Smooth muscle cell (in vitro differentiated cells): ENCODE measurements around the gene FMO2. TPM values are rescaled to one million over a fixed set of nuclear protein-coding genes. Genes with fewer than 3 reads are reported as not detected.

Experiments
- DNase-seq: peaks from one replicate; lab custom pipeline; 2025; ENCODE audit not compliant: unreplicated experiment; lab: John Stamatoyannopoulos, UW
- H2AFZ ChIP-seq: fragments of 200-600 bp; sonication (generic); 2 replicates; pipeline ENCODE4 v1.6.0; 2016; ENCODE audit warnings: antibody characterized with exemption, low read depth, mild to moderate bottlenecking
- H3F3A ChIP-seq: fragments of 200-600 bp; sonication (generic); 2 replicates; pipeline ENCODE4 v1.6.0; 2017; ENCODE audit warnings: antibody characterized with exemption, low read depth
- H3K27ac ChIP-seq: fragments of 200-600 bp; sonication (generic); 2 replicates; pipeline ENCODE4 v1.5.1; 2016; ENCODE audit warnings: low read depth, mild to moderate bottlenecking
- H3K27me3 ChIP-seq: fragments of 200-600 bp; sonication (generic); 2 replicates; pipeline ENCODE4 v1.6.1; 2016; ENCODE audit warnings: low read depth, mild to moderate bottlenecking
- H3K36me3 ChIP-seq: fragments of 200-600 bp; sonication (generic); 2 replicates; pipeline ENCODE4 v1.5.1; 2016; ENCODE audit warnings: low read depth
- H3K4me1 ChIP-seq: fragments of 200-600 bp; sonication (generic); 2 replicates; pipeline ENCODE4 v1.5.1; 2016; ENCODE audit warnings: low read depth
- H3K4me2 ChIP-seq: fragments of 200-600 bp; sonication (generic); 2 replicates; pipeline ENCODE4 v1.6.0; 2016; ENCODE audit warnings: mild to moderate bottlenecking
- H3K4me3 ChIP-seq: fragments of 200-600 bp; sonication (generic); 2 replicates; pipeline ENCODE4 v1.5.1; 2016; ENCODE audit warnings: mild to moderate bottlenecking
- H3K79me2 ChIP-seq: fragments of 200-600 bp; sonication (generic); 2 replicates; pipeline ENCODE4 v1.6.0; 2016; ENCODE audit warnings: low read depth, mild to moderate bottlenecking
- H3K9ac ChIP-seq: fragments of 200-600 bp; sonication (generic); 2 replicates; pipeline ENCODE4 v1.6.0; 2016; ENCODE audit warnings: low read depth
- H3K9me3 ChIP-seq: fragments of 200-600 bp; sonication (generic); replicated peaks from 2 replicates; pipeline ENCODE4 v1.5.1; 2016; ENCODE audit warnings: low read depth
- H4K20me1 ChIP-seq: fragments of 200-600 bp; sonication (generic); 2 replicates; pipeline ENCODE4 v1.6.0; 2016; ENCODE audit warnings: low read depth
- WGBS: methylation state at CpG from one replicate; pipeline ENCODE4 v1.1.7; 2016; ENCODE audit warnings: low lambda C conversion rate; 5-methylcytosine and 5-hydroxymethylcytosine counted together
- polyA plus RNA-seq: library from polyadenylated mRNA; unstranded; fragments of >200 nt; fragmentation: Nextera tagmentation; extraction: Ambion mirVana; gene quantifications from 2 replicates; pipeline ENCODE4 v1.2.1, GENCODE V29; 2016
- total RNA-seq: library from RNA; depleted of rRNA; stranded (reverse); fragments of >200 nt; gene quantifications from 2 replicates; pipeline ENCODE4 v1.2.3, GENCODE V29; 2014
- TF ChIP-seq, protein P1 (sequence below): fragments of 200-600 bp; sonication (generic); IDR thresholded peaks from 2 replicates; pipeline ENCODE4 v1.5.1; 2017; ENCODE audit warnings: borderline replicate concordance, mild to moderate bottlenecking, antibody characterized with exemption; ENCODE audit not compliant: insufficient read depth, poor library complexity, severe bottlenecking

FMO2 gene
- total and polyA plus RNA-seq, 2 experiments from 2014 or later = not detected

DNA sequence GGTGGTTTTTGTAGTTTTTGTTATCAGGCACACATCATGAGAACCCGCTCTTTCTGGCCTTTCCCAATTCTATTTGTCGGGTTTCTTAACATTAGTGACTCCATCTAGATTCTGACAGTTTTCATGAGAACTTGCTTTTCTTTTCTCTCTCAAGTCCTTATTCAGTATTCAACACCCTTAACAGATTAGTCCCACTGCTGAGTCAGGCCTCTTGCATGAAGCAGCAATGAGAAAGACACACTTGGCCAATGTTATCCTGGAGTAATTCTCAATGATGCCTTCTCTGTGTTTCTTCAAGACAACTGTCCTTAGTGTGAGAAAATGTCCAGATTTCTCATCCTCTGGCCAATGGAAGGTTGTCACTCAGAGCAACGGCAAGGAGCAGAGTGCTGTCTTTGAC lies 11.3 kb downstream of the FMO2 start:
- H3K27ac ChIP-seq = no peak overlapping the region
- no peak overlapping the region for H3K4me2 ChIP-seq
- 90% methylated on average over 3 of the region's 3 CpGs for WGBS
- H3K27me3 ChIP-seq = no peaks in the 10 kb centered on the region
- no peaks in the 10 kb centered on the region for H4K20me1 ChIP-seq
- no peak overlapping the region for H3K9ac ChIP-seq
- no peak overlapping the region for H2AFZ ChIP-seq
- DNase-seq = no peak
- H3K4me1 ChIP-seq = no peaks in the 10 kb centered on the region
- TF ChIP-seq, protein P1, sequence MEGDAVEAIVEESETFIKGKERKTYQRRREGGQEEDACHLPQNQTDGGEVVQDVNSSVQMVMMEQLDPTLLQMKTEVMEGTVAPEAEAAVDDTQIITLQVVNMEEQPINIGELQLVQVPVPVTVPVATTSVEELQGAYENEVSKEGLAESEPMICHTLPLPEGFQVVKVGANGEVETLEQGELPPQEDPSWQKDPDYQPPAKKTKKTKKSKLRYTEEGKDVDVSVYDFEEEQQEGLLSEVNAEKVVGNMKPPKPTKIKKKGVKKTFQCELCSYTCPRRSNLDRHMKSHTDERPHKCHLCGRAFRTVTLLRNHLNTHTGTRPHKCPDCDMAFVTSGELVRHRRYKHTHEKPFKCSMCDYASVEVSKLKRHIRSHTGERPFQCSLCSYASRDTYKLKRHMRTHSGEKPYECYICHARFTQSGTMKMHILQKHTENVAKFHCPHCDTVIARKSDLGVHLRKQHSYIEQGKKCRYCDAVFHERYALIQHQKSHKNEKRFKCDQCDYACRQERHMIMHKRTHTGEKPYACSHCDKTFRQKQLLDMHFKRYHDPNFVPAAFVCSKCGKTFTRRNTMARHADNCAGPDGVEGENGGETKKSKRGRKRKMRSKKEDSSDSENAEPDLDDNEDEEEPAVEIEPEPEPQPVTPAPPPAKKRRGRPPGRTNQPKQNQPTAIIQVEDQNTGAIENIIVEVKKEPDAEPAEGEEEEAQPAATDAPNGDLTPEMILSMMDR = no peak
- no peaks in the 10 kb centered on the region for H3F3A ChIP-seq
- no peak overlapping the region for H3K4me3 ChIP-seq
- no peaks in the 10 kb centered on the region for H3K9me3 ChIP-seq
- H3K36me3 ChIP-seq = no peaks in the 10 kb centered on the region
- no peaks in the 10 kb centered on the region for H3K79me2 ChIP-seq

GRCh38 chr1:171198081-171198480 lies 13.0 kb downstream of the FMO2 start:
- TF ChIP-seq, protein P1 = no peak
- H3K27me3 ChIP-seq = no peaks in the 10 kb centered on the region
- H3K4me3 ChIP-seq = no peak overlapping the region
- no peaks in the 10 kb centered on the region for H3K36me3 ChIP-seq
- WGBS = 94% methylated on average over 3 of the region's 3 CpGs
- H3K4me2 ChIP-seq = no peak overlapping the region
- no peak for DNase-seq
- no peak overlapping the region for H2AFZ ChIP-seq
- H3K79me2 ChIP-seq = no peaks in the 10 kb centered on the region
- no peaks in the 10 kb centered on the region for H3F3A ChIP-seq
- H3K9me3 ChIP-seq = no peaks in the 10 kb centered on the region
- H3K4me1 ChIP-seq = no peaks in the 10 kb centered on the region
- H4K20me1 ChIP-seq = no peaks in the 10 kb centered on the region
- H3K9ac ChIP-seq = no peak overlapping the region
- H3K27ac ChIP-seq = no peak overlapping the region

DNA sequence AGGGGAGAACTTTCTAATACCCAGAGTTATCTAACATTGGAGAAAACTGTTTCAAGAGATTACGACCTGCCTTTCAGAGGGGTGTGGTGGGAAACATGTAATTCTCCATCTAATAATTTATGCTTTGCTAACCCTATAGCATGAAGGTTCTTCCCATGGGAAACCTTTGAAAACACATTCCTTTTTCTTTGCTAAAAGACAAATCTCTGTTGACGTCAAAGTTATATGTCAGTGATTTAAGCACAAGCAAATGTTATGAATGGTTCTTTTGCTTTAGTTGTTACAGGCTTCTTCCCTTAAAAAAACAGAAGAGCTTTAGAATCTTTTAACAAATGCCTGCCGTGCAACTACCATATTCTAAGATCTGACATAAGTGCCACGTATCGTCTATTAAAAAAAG lies 19.2 kb downstream of the FMO2 start:
- Histone ChIP-seq H3K4me2 (no peak overlapping the region), H3K36me3 (no peaks in the 10 kb centered on the region), H3K79me2 (no peaks in the 10 kb centered on the region), H3K9ac (no peak overlapping the region), H3K27me3 (no peaks in the 10 kb centered on the region), H3K9me3 (no peaks in the 10 kb centered on the region), H3K4me1 (peaks cover 7% of the 10 kb centered on the region), H3K27ac (no peak overlapping the region), H3K4me3 (no peak overlapping the region), H4K20me1 (no peaks in the 10 kb centered on the region), H2AFZ (no peak overlapping the region), H3F3A (no peaks in the 10 kb centered on the region)
- no peak for DNase-seq
- TF ChIP-seq, protein P1 = no peak
- 94% methylated on average over 5 of the region's 5 CpGs for WGBS

- TF ChIP-seq, protein P1 = no peak
- no peaks in the 10 kb centered on the region for H3K9me3 ChIP-seq
- no peaks in the 10 kb centered on the region for H3K36me3 ChIP-seq
- no peak overlapping the region for H3K9ac ChIP-seq
- no peaks in the 10 kb centered on the region for H3F3A ChIP-seq
- no peaks in the 10 kb centered on the region for H4K20me1 ChIP-seq
- H3K27ac ChIP-seq = no peak overlapping the region
- H3K27me3 ChIP-seq = no peaks in the 10 kb centered on the region
- H3K4me3 ChIP-seq = no peak overlapping the region
- H3K4me2 ChIP-seq = no peak overlapping the region
- no peak overlapping the region for H2AFZ ChIP-seq
- no peaks in the 10 kb centered on the region for H3K79me2 ChIP-seq
- 84% methylated on average over 3 of the region's 3 CpGs for WGBS
- H3K4me1 ChIP-seq = peaks cover 25% of the 10 kb centered on the region
- no peak for DNase-seq
These were observed 21.3 kb downstream of the FMO2 start for GRCh38 chr1:171206204-171206977.
